Lower leg skin (tissue), 4 donors: Measurements from ENCODE around the gene PPP1R12B. TPM values are rescaled to one million over a fixed set of nuclear protein-coding genes. Genes with fewer than 3 reads are reported as not detected.
"Not testable (repeated sequence)": the region's sequence is repeated elsewhere in the genome, so short reads cannot be mapped to it uniquely, and the experiment has no call there.

Experiments used
- DNase-seq, 2 donors: peaks; one replicate each; pipeline ENCODE4 v3.0.0-alpha.2; 2019; ENCODE audit warnings: low spot score in 2 of 2
- H3K4me3 ChIP-seq: fragments of 200-600 bp; sonication (generic); 2 replicates; pipeline ENCODE4 v1.5.1; 2017; ENCODE audit warnings: mild to moderate bottlenecking, low read depth; ENCODE audit not compliant: poor library complexity, severe bottlenecking
- POLR2A ChIP-seq, 2 donors: fragments of 450-650 bp; IDR thresholded peaks; one replicate each; pipeline ENCODE4 v1.6.1; 2016 to 2017; ENCODE audit warnings: antibody characterized with exemption in 2 of 2, mild to moderate bottlenecking in 1 of 2, moderate library complexity in 1 of 2
- WGBS, 2 donors: methylation state at CpG; one replicate each; pipeline ENCODE4 v1.1.5; 2018; 5-methylcytosine and 5-hydroxymethylcytosine counted together
- intact Hi-C: fragments of 100-400 bp; cut with DNase I; formaldehyde crosslinking; loops from one replicate; pipeline ENCODE4 v1.15.0; 2023; ENCODE audit warnings: low total_unique reads
- total RNA-seq, 4 donors: library from RNA; depleted of rRNA; stranded (reverse); fragments of >200 nt; gene quantifications; one replicate each; pipeline ENCODE4 v1.1.0, GENCODE V29; 2016
- TF ChIP-seq, protein P1 (sequence below), 3 donors: fragments of 450-650 bp; IDR thresholded peaks; one replicate each; pipeline ENCODE4 v1.5.1; 2016; ENCODE audit warnings: antibody characterized with exemption in 3 of 3, mild to moderate bottlenecking in 3 of 3, moderate library complexity in 2 of 3

The PPP1R12B gene
- total RNA-seq, 4 donors from 2014 or later, result 14.6 to 50.8 (median 30.6) TPM

- H3K4me3 ChIP-seq, result no peak overlapping the region
- 70 to 72% methylated on average over 1 of the region's 1 CpG for WGBS, 2 donors
- DNase-seq, result no peak
- intact Hi-C loops, result no loop called here
- TF ChIP-seq, protein P1, sequence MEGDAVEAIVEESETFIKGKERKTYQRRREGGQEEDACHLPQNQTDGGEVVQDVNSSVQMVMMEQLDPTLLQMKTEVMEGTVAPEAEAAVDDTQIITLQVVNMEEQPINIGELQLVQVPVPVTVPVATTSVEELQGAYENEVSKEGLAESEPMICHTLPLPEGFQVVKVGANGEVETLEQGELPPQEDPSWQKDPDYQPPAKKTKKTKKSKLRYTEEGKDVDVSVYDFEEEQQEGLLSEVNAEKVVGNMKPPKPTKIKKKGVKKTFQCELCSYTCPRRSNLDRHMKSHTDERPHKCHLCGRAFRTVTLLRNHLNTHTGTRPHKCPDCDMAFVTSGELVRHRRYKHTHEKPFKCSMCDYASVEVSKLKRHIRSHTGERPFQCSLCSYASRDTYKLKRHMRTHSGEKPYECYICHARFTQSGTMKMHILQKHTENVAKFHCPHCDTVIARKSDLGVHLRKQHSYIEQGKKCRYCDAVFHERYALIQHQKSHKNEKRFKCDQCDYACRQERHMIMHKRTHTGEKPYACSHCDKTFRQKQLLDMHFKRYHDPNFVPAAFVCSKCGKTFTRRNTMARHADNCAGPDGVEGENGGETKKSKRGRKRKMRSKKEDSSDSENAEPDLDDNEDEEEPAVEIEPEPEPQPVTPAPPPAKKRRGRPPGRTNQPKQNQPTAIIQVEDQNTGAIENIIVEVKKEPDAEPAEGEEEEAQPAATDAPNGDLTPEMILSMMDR (IDR thresholded peaks at IDR 0.05), result no peak
- no peak for TF ChIP-seq POLR2A (IDR thresholded peaks at IDR 0.05)
Measured at GRCh38 chr1:202416641-202417040, 68.1 kb downstream of the PPP1R12B start.

DNA sequence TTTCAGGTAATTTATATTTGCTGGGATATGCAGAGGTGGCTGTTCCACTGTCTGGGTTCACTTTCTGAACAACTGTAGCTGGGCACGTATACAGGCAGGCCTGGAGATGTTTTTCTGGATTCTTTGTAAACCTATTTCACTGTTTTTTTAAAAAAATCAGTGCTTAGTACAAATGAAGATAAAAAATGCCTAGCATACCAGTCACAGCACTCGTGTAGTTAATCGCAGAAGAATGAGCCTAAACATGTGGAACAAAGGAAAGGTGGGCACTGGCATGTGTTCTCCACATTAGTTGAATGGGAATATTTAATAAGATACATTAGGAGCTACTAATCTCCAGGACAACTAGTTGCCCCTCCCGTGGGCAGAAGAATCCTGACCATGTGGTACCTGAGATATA, 68.6 kb downstream of the PPP1R12B start:
- WGBS, 2 donors, result 79 to 86% methylated on average over 4 of the region's 4 CpGs
- intact Hi-C loops, DNase-seq, H3K4me3 ChIP-seq: not testable (repeated sequence)

DNA sequence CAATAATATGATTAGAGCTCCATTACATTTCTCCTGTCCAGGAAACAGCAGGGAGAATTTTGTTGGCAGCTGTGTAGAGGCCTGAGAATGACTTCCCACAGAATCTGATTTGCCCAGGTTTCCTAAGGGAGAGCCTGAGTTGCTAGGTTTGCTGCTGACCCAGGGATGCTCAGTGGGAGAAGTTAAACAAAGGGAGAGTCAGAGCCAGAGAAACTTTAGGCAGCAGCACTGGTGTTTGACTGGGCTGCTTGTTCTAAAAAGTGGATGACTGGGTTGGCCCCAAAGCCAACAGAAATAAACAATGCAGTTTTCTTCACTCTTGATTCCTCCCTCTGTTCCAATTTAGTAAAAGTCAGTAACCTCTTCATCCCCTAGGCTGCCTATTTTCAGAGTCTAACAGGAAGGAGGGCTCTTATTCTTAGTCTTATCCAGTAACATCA, 69.3 kb downstream of the PPP1R12B start:
- intact Hi-C loops, H3K4me3 ChIP-seq, DNase-seq: not testable (repeated sequence)

- intact Hi-C loops, H3K4me3 ChIP-seq, DNase-seq: not testable (repeated sequence)
- 93 to 96% methylated on average over 3 of the region's 3 CpGs for WGBS, 2 donors
Measured at GRCh38 chr1:202419731-202420130, 71.2 kb downstream of the PPP1R12B start.

- intact Hi-C loops, result not testable (repeated sequence)
- 89 to 91% methylated on average over 2 to 3 of the region's 3 CpGs for WGBS, 2 donors
Measured at GRCh38 chr1:202420422-202421094, 72.1 kb downstream of the PPP1R12B start.

GRCh38 chr1:202422709-202423108, 74.2 kb downstream of the PPP1R12B start:
- DNase-seq, H3K4me3 ChIP-seq, intact Hi-C loops: not testable (repeated sequence)

More at GRCh38 chr1:202420422-202421094, 72.1 kb downstream of the PPP1R12B start:
- not testable (repeated sequence) for DNase-seq, H3K4me3 ChIP-seq

GRCh38 chr1:202424260-202424659, 75.8 kb downstream of the PPP1R12B start:
- intact Hi-C loops, H3K4me3 ChIP-seq: not testable (repeated sequence)
- WGBS, 2 donors, result 95 to 97% methylated on average over 5 of the region's 5 CpGs

DNA sequence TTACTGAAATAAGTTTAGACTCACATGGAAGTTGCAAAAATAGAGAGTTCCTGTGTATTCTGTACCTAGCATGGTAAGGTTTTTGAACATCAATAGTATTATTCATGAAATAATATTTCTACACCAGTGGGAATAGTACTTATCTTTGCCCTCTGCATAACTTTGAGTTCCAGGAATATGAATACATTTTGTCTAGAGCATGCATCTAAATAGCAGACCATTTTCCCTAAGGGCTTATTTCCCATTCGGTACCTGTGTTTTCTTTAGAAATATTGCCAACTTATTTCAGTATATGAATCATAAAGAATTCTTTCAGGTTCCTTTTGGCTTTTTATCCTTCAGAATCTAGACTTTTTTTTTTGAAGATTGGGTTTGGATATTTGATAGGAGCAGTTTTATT, 81.6 kb downstream of the PPP1R12B start:
- intact Hi-C loops, DNase-seq, H3K4me3 ChIP-seq: not testable (repeated sequence)
- WGBS, 2 donors, result 47 to 65% methylated on average over 1 of the region's 1 CpG

More at GRCh38 chr1:202424260-202424659, 75.8 kb downstream of the PPP1R12B start:
- not testable (repeated sequence) for DNase-seq

DNA sequence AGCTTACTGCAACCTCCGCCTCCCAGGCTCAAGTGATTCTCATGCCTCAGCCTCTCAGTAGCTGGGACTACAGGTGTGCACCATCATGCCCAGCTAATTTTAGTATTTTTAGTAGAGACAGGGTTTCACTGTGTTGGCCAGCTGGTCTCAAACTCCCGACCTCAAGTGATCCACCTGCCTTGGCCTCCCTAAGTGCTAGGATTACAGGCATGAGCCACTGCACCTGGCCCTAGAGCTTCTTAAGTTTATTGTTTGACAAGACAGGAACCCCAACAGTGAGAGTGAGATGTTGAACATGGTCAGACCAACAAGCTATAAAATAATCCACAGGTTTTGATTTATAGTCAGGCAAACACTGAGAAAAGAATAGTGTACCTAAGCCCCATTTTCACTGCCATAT, 83.8 kb downstream of the PPP1R12B start:
- intact Hi-C loops, DNase-seq, H3K4me3 ChIP-seq: not testable (repeated sequence)
- 90 to 92% methylated on average over 2 of the region's 2 CpGs for WGBS, 2 donors

GRCh38 chr1:202433155-202434043, 84.9 kb downstream of the PPP1R12B start:
- intact Hi-C loops, result no loop called here
- no peak for DNase-seq
- TF ChIP-seq, protein P1 (IDR thresholded peaks at IDR 0.05), result no peak
- no peak for TF ChIP-seq POLR2A (IDR thresholded peaks at IDR 0.05)
- 92 to 93% methylated on average over 3 of the region's 3 CpGs for WGBS, 2 donors
- no peak overlapping the region for H3K4me3 ChIP-seq
